Thyroid gland (tissue), 4 donors: ENCODE data around the gene SPATA13. TPM values are rescaled to one million over a fixed set of nuclear protein-coding genes. Genes with fewer than 3 reads are reported as not detected.
A peak's percentile ranks its signal among the peaks of the same experiment; 100 is the strongest.

Source experiments
- DNase-seq, 2 donors: peaks; one replicate each; pipeline ENCODE4 v3.0.0-alpha.2; 2019
- H3K27ac ChIP-seq, 3 donors: fragments of 200-600 bp; sonication (generic); 1 replicate in 2 of 3; 2 replicates in 1 of 3; pipeline ENCODE4 v1.5.1; 2016 to 2019; ENCODE audit warnings: mild to moderate bottlenecking in 1 of 3, moderate library complexity in 1 of 3
- H3K27me3 ChIP-seq: fragments of 200-600 bp; sonication (generic); one replicate; pipeline ENCODE4 v1.5.1; 2019
- H3K36me3 ChIP-seq, 2 donors: fragments of 200-600 bp; sonication (generic); one replicate each; pipeline ENCODE4 v1.5.1; 2016 to 2019
- H3K4me1 ChIP-seq, 2 donors: fragments of 200-600 bp; sonication (generic); one replicate each; pipeline ENCODE4 v1.5.1; 2017 to 2019
- H3K4me3 ChIP-seq, 3 donors: fragments of 200-600 bp; sonication (generic); replicated peaks in 1 of 3; 1 replicate in 2 of 3; 2 replicates in 1 of 3; pipeline ENCODE4 v1.5.1; 2016; ENCODE audit warnings: mild to moderate bottlenecking in 1 of 3
- H3K9me3 ChIP-seq: fragments of 200-600 bp; sonication (generic); one replicate; pipeline ENCODE4 v1.5.1; 2017
- CTCF ChIP-seq, 6 experiments: fragments of 200-600 bp in 3 of 6; fragments of 450-650 bp in 3 of 6; sonication (generic) in 3 of 6; IDR thresholded peaks; one replicate each; pipeline ENCODE4 v1.5.1; 2016 to 2019; ENCODE audit warnings: antibody characterized with exemption in 6 of 6, mild to moderate bottlenecking in 2 of 6, inconsistent platforms in 1 of 6, moderate library complexity in 1 of 6
- POLR2A ChIP-seq, 2 donors: fragments of 450-650 bp; IDR thresholded peaks; one replicate each; pipeline ENCODE4 v1.6.1; 2017; ENCODE audit warnings: antibody characterized with exemption in 2 of 2, mild to moderate bottlenecking in 2 of 2, moderate library complexity in 1 of 2
- WGBS, 2 donors: methylation state at CpG; one replicate each; pipeline ENCODE4 v1.1.5; 2017; 5-methylcytosine and 5-hydroxymethylcytosine counted together
- intact Hi-C: fragments of 100-400 bp; cut with DNase I; formaldehyde crosslinking; loops from one replicate; pipeline ENCODE4 v1.15.1; 2023
- total RNA-seq, 4 donors: library from RNA; depleted of rRNA; stranded (reverse); fragments of >200 nt; gene quantifications; one replicate each; pipeline ENCODE4 v1.2.3, GENCODE V29; 2016

Gene SPATA13
- total RNA-seq, 4 donors from 2014 or later, result 43.2 to 95.4 (median 51.1) TPM

- 86 to 90% methylated on average over 11 of the region's 11 CpGs for WGBS, 2 donors
These were observed 24.4 kb downstream of the SPATA13 start for GRCh38 chr13:24184882-24185281.

GRCh38 chr13:24185591-24186232, 25.2 kb downstream of the SPATA13 start:
- WGBS, 2 donors, result 95% methylated on average over 7 of the region's 7 CpGs
- H3K4me1 ChIP-seq, result peaks cover 0 to 5% of the 10 kb centered on the region in 2 donors
- H3K27me3 ChIP-seq, result no peaks in the 10 kb centered on the region
- H3K27ac ChIP-seq, result no peak overlapping the region
- intact Hi-C loops, result no loop called here
- no peak overlapping the region for H3K4me3 ChIP-seq
- H3K9me3 ChIP-seq, result no peaks in the 10 kb centered on the region
- TF ChIP-seq POLR2A (IDR thresholded peaks at IDR 0.05), result no peak
- no peaks in the 10 kb centered on the region for H3K36me3 ChIP-seq
- DNase-seq, result no peak

More at GRCh38 chr13:24184882-24185281, 24.4 kb downstream of the SPATA13 start:
- no peak for DNase-seq
- no peak overlapping the region for H3K4me3 ChIP-seq
- peaks cover 0 to 5% of the 10 kb centered on the region in 2 donors for H3K4me1 ChIP-seq
- no peak for TF ChIP-seq CTCF (IDR thresholded peaks at IDR 0.05)
- TF ChIP-seq POLR2A (IDR thresholded peaks at IDR 0.05), result no peak
- no peaks in the 10 kb centered on the region for H3K27me3 ChIP-seq
- no peak overlapping the region for H3K27ac ChIP-seq
- no peaks in the 10 kb centered on the region for H3K9me3 ChIP-seq
- H3K36me3 ChIP-seq, result no peaks in the 10 kb centered on the region
- intact Hi-C loops, result no loop called here

GRCh38 chr13:24187185-24187584, 26.7 kb downstream of the SPATA13 start:
- H3K27me3 ChIP-seq, result no peaks in the 10 kb centered on the region
- intact Hi-C loops, result no loop called here
- no peaks in the 10 kb centered on the region for H3K36me3 ChIP-seq
- WGBS, 2 donors, result 80 to 99% methylated on average over 7 of the region's 7 CpGs
- H3K9me3 ChIP-seq, result no peaks in the 10 kb centered on the region
- H3K4me3 ChIP-seq, result no peak overlapping the region
- TF ChIP-seq CTCF (IDR thresholded peaks at IDR 0.05) (no peak), POLR2A (IDR thresholded peaks at IDR 0.05) (no peak)
- peaks cover 3 to 7% of the 10 kb centered on the region in 2 donors for H3K4me1 ChIP-seq
- no peak for DNase-seq
- no peak overlapping the region for H3K27ac ChIP-seq

- TF ChIP-seq POLR2A (IDR thresholded peaks at IDR 0.05) (no peak), CTCF (IDR thresholded peaks at IDR 0.05) (no peak)
- no peaks in the 10 kb centered on the region for H3K36me3 ChIP-seq
- intact Hi-C loops, result no loop called here
- no peaks in the 10 kb centered on the region for H3K9me3 ChIP-seq
- peak overlapping the region in 1 of 3 donors; percentile 43 for H3K27ac ChIP-seq
- 72 to 74% methylated on average over 6 of the region's 6 CpGs for WGBS, 2 donors
- no peaks in the 10 kb centered on the region for H3K27me3 ChIP-seq
- DNase-seq, result no peak
- H3K4me1 ChIP-seq, result peaks cover 11 to 15% of the 10 kb centered on the region in 2 donors
- H3K4me3 ChIP-seq, result no peak overlapping the region
These were observed 31.7 kb downstream of the SPATA13 start for GRCh38 chr13:24192057-24192810.

DNA sequence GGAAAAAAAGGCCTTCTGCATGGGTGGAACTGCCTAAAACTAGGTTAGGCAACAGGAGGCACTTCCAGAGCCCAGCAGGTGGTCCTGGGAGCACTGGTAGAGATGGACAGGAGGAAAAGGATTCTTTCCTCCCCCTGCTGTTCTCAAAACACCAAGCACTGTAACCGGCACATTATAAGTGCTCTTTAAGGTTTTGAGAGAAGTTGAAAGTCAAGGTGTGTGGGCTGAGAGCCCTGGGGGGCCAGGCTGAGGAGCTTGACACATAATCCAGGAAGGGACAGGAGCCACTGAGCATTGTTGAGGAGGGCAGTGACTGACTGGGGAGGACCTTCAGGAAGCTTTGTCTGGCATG, 32.3 kb downstream of the SPATA13 start:
- Histone ChIP-seq H3K36me3 (no peaks in the 10 kb centered on the region), H3K4me3 (no peak overlapping the region), H3K27me3 (no peaks in the 10 kb centered on the region), H3K27ac (peak overlapping the region in 2 of 3 donors; percentile 13 to 43), H3K4me1 (peaks cover 11 to 15% of the 10 kb centered on the region in 2 donors), H3K9me3 (no peaks in the 10 kb centered on the region)
- WGBS, 2 donors, result 8 to 53% methylated on average over 1 of the region's 1 CpG
- peak in 1 of 2 donors; percentile 65 for DNase-seq
- intact Hi-C loops, result no loop called here
- TF ChIP-seq CTCF (IDR thresholded peaks at IDR 0.05), result peak in 1 of 6 experiments; percentile 3
- no peak for TF ChIP-seq POLR2A (IDR thresholded peaks at IDR 0.05)
